ENCODE results near the gene CCDC92.

CCDC92 gene

GRCh38 chr12:123989753-123990152 is 17.1 kb upstream of the CCDC92 start:
- Histone ChIP-seq H3K36me3 (ENCODE audit: control insufficient read depth, insufficient read depth, low read length) (no peaks in the 10 kb centered on the region), H2AK5ac (ENCODE audit: low read length) (no peak overlapping the region), H4K8ac (ENCODE audit: low read depth, low read length) (no peak overlapping the region), H2BK15ac (replicated peaks; ENCODE audit: low read depth) (no peak overlapping the region), H3K79me1 (ENCODE audit: low read length) (peaks cover 6% of the 10 kb centered on the region), H3K79me2 (ENCODE audit: control insufficient read depth, insufficient read depth, low read length) (peaks cover 1% of the 10 kb centered on the region), H3K9ac (ENCODE audit: low read length) (no peak overlapping the region), H3K18ac (ENCODE audit: low read length) (no peak overlapping the region), H3K23ac (ENCODE audit: low read length) (no peak overlapping the region), H3K4me2 (ENCODE audit: low read length) (no peak overlapping the region), H2BK120ac (ENCODE audit: low read depth, low read length) (no peak overlapping the region), H3K4me1 (ENCODE audit: control insufficient read depth, low read depth, low read length) (peaks cover 9% of the 10 kb centered on the region), H4K5ac (ENCODE audit: low read length) (no peak overlapping the region), H3K56ac (ENCODE audit: low read length) (no peak overlapping the region), H3K27ac (ENCODE audit: low read depth, low read length) (no peak overlapping the region), H3K4ac (ENCODE audit: low read depth, low read length) (no peak overlapping the region), H3K4me3 (ENCODE audit: low read length) (no peak overlapping the region), H2BK5ac (ENCODE audit: low read length) (no peak overlapping the region), H3K27me3 (ENCODE audit: insufficient read depth, low read length, poor library complexity) (no peaks in the 10 kb centered on the region)
- no peak for DNase-seq
- WGBS (ENCODE audit: extremely low coverage, insufficient coverage, low lambda C conversion rate), result no CpG with 5 or more reads among the region's 1 CpG

- Histone ChIP-seq H2BK15ac (replicated peaks; ENCODE audit: low read depth) (no peak overlapping the region), H3K79me1 (ENCODE audit: low read length) (peaks cover 9% of the 10 kb centered on the region), H3K27ac (ENCODE audit: low read depth, low read length) (no peak overlapping the region), H3K79me2 (ENCODE audit: control insufficient read depth, insufficient read depth, low read length) (peaks cover 5% of the 10 kb centered on the region), H3K56ac (ENCODE audit: low read length) (no peak overlapping the region), H4K8ac (ENCODE audit: low read depth, low read length) (no peak overlapping the region), H3K4me2 (ENCODE audit: low read length) (no peak overlapping the region), H4K5ac (ENCODE audit: low read length) (no peak overlapping the region), H3K9ac (ENCODE audit: low read length) (no peak overlapping the region), H2BK5ac (ENCODE audit: low read length) (no peak overlapping the region), H3K18ac (ENCODE audit: low read length) (no peak overlapping the region), H3K27me3 (ENCODE audit: insufficient read depth, low read length, poor library complexity) (no peaks in the 10 kb centered on the region), H3K36me3 (ENCODE audit: control insufficient read depth, insufficient read depth, low read length) (no peaks in the 10 kb centered on the region), H3K4me1 (ENCODE audit: control insufficient read depth, low read depth, low read length) (peaks cover 8% of the 10 kb centered on the region), H2BK120ac (ENCODE audit: low read depth, low read length) (no peak overlapping the region), H3K4me3 (ENCODE audit: low read length) (no peak overlapping the region), H3K23ac (ENCODE audit: low read length) (no peak overlapping the region), H2AK5ac (ENCODE audit: low read length) (no peak overlapping the region), H3K4ac (ENCODE audit: low read depth, low read length) (no peak overlapping the region)
- DNase-seq, result no peak
- no CpG with 5 or more reads among the region's 5 CpGs for whole genome bisulfite sequencing (ENCODE audit: extremely low coverage, insufficient coverage, low lambda C conversion rate)
Measured at GRCh38 chr12:123989168-123989567, 16.5 kb upstream of the CCDC92 start.

GRCh38 chr12:123987022-123987421 is 14.4 kb upstream of the CCDC92 start:
- Histone ChIP-seq H3K79me1 (ENCODE audit: low read length) (peaks cover 17% of the 10 kb centered on the region), H2AK5ac (ENCODE audit: low read length) (no peak overlapping the region), H2BK120ac (ENCODE audit: low read depth, low read length) (no peak overlapping the region), H3K4me3 (ENCODE audit: low read length) (no peak overlapping the region), H3K9ac (ENCODE audit: low read length) (no peak overlapping the region), H3K4ac (ENCODE audit: low read depth, low read length) (no peak overlapping the region), H3K23ac (ENCODE audit: low read length) (no peak overlapping the region), H2BK5ac (ENCODE audit: low read length) (no peak overlapping the region), H3K56ac (ENCODE audit: low read length) (no peak overlapping the region), H2BK15ac (replicated peaks; ENCODE audit: low read depth) (no peak overlapping the region), H4K5ac (ENCODE audit: low read length) (no peak overlapping the region), H3K4me1 (ENCODE audit: control insufficient read depth, low read depth, low read length) (peaks cover 7% of the 10 kb centered on the region), H4K8ac (ENCODE audit: low read depth, low read length) (no peak overlapping the region), H3K27ac (ENCODE audit: low read depth, low read length) (no peak overlapping the region), H3K36me3 (ENCODE audit: control insufficient read depth, insufficient read depth, low read length) (no peaks in the 10 kb centered on the region), H3K4me2 (ENCODE audit: low read length) (no peak overlapping the region), H3K79me2 (ENCODE audit: control insufficient read depth, insufficient read depth, low read length) (peaks cover 5% of the 10 kb centered on the region), H3K27me3 (ENCODE audit: insufficient read depth, low read length, poor library complexity) (no peaks in the 10 kb centered on the region), H3K18ac (ENCODE audit: low read length) (no peak overlapping the region)
- no CpG with 5 or more reads among the region's 2 CpGs for WGBS (ENCODE audit: extremely low coverage, insufficient coverage, low lambda C conversion rate)
- no peak for DNase-seq

- Histone ChIP-seq H3K79me2 (ENCODE audit: control insufficient read depth, insufficient read depth, low read length) (peaks cover 5% of the 10 kb centered on the region), H2BK120ac (ENCODE audit: low read depth, low read length) (no peak overlapping the region), H3K9ac (ENCODE audit: low read length) (no peak overlapping the region), H3K4me2 (ENCODE audit: low read length) (no peak overlapping the region), H2AK5ac (ENCODE audit: low read length) (no peak overlapping the region), H3K18ac (ENCODE audit: low read length) (no peak overlapping the region), H3K27ac (ENCODE audit: low read depth, low read length) (no peak overlapping the region), H3K27me3 (ENCODE audit: insufficient read depth, low read length, poor library complexity) (no peaks in the 10 kb centered on the region), H3K56ac (ENCODE audit: low read length) (no peak overlapping the region), H2BK5ac (ENCODE audit: low read length) (no peak overlapping the region), H4K5ac (ENCODE audit: low read length) (no peak overlapping the region), H3K36me3 (ENCODE audit: control insufficient read depth, insufficient read depth, low read length) (no peaks in the 10 kb centered on the region), H3K4me1 (ENCODE audit: control insufficient read depth, low read depth, low read length) (peaks cover 8% of the 10 kb centered on the region), H3K23ac (ENCODE audit: low read length) (no peak overlapping the region), H3K4ac (ENCODE audit: low read depth, low read length) (no peak overlapping the region), H3K4me3 (ENCODE audit: low read length) (no peak overlapping the region), H4K8ac (ENCODE audit: low read depth, low read length) (no peak overlapping the region), H3K79me1 (ENCODE audit: low read length) (peaks cover 19% of the 10 kb centered on the region), H2BK15ac (replicated peaks; ENCODE audit: low read depth) (no peak overlapping the region)
- no CpG with 5 or more reads among the region's 3 CpGs for WGBS (ENCODE audit: extremely low coverage, insufficient coverage, low lambda C conversion rate)
- DNase-seq, result no peak
Measured at GRCh38 chr12:123986374-123986965, 13.8 kb upstream of the CCDC92 start.

GRCh38 chr12:123984903-123985302 is 12.3 kb upstream of the CCDC92 start:
- H3K23ac ChIP-seq (ENCODE audit: low read length), result no peak overlapping the region
- H3K79me1 ChIP-seq (ENCODE audit: low read length), result peaks cover 18% of the 10 kb centered on the region
- H3K4ac ChIP-seq (ENCODE audit: low read depth, low read length), result no peak overlapping the region
- no peak overlapping the region for H2AK5ac ChIP-seq (ENCODE audit: low read length)
- no peaks in the 10 kb centered on the region for H3K27me3 ChIP-seq (ENCODE audit: insufficient read depth, low read length, poor library complexity)
- no peak overlapping the region for H3K4me3 ChIP-seq (ENCODE audit: low read length)
- peak overlapping the region; percentile 8 for H3K56ac ChIP-seq (ENCODE audit: low read length)
- no peak overlapping the region for H4K5ac ChIP-seq (ENCODE audit: low read length)
- H3K79me2 ChIP-seq (ENCODE audit: control insufficient read depth, insufficient read depth, low read length), result peaks cover 5% of the 10 kb centered on the region
- no peak overlapping the region for H3K27ac ChIP-seq (ENCODE audit: low read depth, low read length)
- no peak overlapping the region for H3K18ac ChIP-seq (ENCODE audit: low read length)
- H3K36me3 ChIP-seq (ENCODE audit: control insufficient read depth, insufficient read depth, low read length), result no peaks in the 10 kb centered on the region
- no peak overlapping the region for H3K4me2 ChIP-seq (ENCODE audit: low read length)
- H3K9ac ChIP-seq (ENCODE audit: low read length), result no peak overlapping the region
- no peak overlapping the region for H2BK5ac ChIP-seq (ENCODE audit: low read length)
- DNase-seq, result no peak
- no CpG with 5 or more reads among the region's 4 CpGs for WGBS (ENCODE audit: extremely low coverage, insufficient coverage, low lambda C conversion rate)
- H2BK15ac ChIP-seq (replicated peaks; ENCODE audit: low read depth), result no peak overlapping the region
- no peak overlapping the region for H4K8ac ChIP-seq (ENCODE audit: low read depth, low read length)
- H3K4me1 ChIP-seq (ENCODE audit: control insufficient read depth, low read depth, low read length), result peaks cover 3% of the 10 kb centered on the region
- H2BK120ac ChIP-seq (ENCODE audit: low read depth, low read length), result no peak overlapping the region

GRCh38 chr12:123983822-123984485 is 11.3 kb upstream of the CCDC92 start:
- Histone ChIP-seq H3K79me2 (ENCODE audit: control insufficient read depth, insufficient read depth, low read length) (peaks cover 5% of the 10 kb centered on the region), H4K5ac (ENCODE audit: low read length) (no peak overlapping the region), H3K18ac (ENCODE audit: low read length) (no peak overlapping the region), H3K4me3 (ENCODE audit: low read length) (no peak overlapping the region), H3K23ac (ENCODE audit: low read length) (no peak overlapping the region), H3K4me2 (ENCODE audit: low read length) (no peak overlapping the region), H2BK5ac (ENCODE audit: low read length) (no peak overlapping the region), H3K79me1 (ENCODE audit: low read length) (peaks cover 18% of the 10 kb centered on the region), H3K27me3 (ENCODE audit: insufficient read depth, low read length, poor library complexity) (no peaks in the 10 kb centered on the region), H2BK15ac (replicated peaks; ENCODE audit: low read depth) (no peak overlapping the region), H3K9ac (ENCODE audit: low read length) (no peak overlapping the region), H3K27ac (ENCODE audit: low read depth, low read length) (no peak overlapping the region), H3K4me1 (ENCODE audit: control insufficient read depth, low read depth, low read length) (peaks cover 3% of the 10 kb centered on the region), H2BK120ac (ENCODE audit: low read depth, low read length) (no peak overlapping the region), H3K36me3 (ENCODE audit: control insufficient read depth, insufficient read depth, low read length) (no peaks in the 10 kb centered on the region), H4K8ac (ENCODE audit: low read depth, low read length) (no peak overlapping the region), H3K4ac (ENCODE audit: low read depth, low read length) (no peak overlapping the region), H2AK5ac (ENCODE audit: low read length) (no peak overlapping the region), H3K56ac (ENCODE audit: low read length) (no peak overlapping the region)
- DNase-seq, result peak; percentile 84
- WGBS (ENCODE audit: extremely low coverage, insufficient coverage, low lambda C conversion rate), result no CpG with 5 or more reads among the region's 7 CpGs

Data from mesendoderm (in vitro differentiated cells).